Endothelial cell of umbilical vein (primary cell): ENCODE results near the gene ABCA3. TPM values are rescaled to one million over a fixed set of nuclear protein-coding genes. Genes with fewer than 3 reads are reported as not detected.

Experiments
- BruUV-seq: library from RNA; stranded (reverse); fragments of 400-500 nt; replicated peaks from 2 replicates; lab custom pipeline; 2021; lab: Mats Ljungman, UMichigan
- CTCF ChIA-PET: fragments of 300-600, 350-600 bp; sonication (Branson Sonifier 250); formaldehyde crosslinking; loops from one replicate; lab custom pipeline; 2021; ENCODE audit warnings: antibody characterized with exemption, inconsistent platforms; lab: Charles Lee
- POLR2A ChIA-PET: fragments of 300-600, 350-600 bp; sonication (Branson Sonifier 250); formaldehyde crosslinking; loops from one replicate; lab custom pipeline; 2021; ENCODE audit warnings: antibody characterized with exemption, inconsistent platforms; lab: Charles Lee
- DNase-seq: peaks from one replicate; pipeline ENCODE4 v3.0.0-alpha.2; 2011; ENCODE audit warnings: low read depth, low spot score
- FAIRE-seq: peaks from 2 replicates; lab custom pipeline; 2011; peaks lifted over from hg19 to GRCh38; lab: Jason Lieb, UNC
- H2AFZ ChIP-seq: 2 replicates; pipeline ENCODE4 v1.6.0; 2012; ENCODE audit warnings: low read depth, low read length, control low read depth, inconsistent platforms
- H3K27ac ChIP-seq: 2 replicates; pipeline ENCODE4 v1.5.1; 2011; ENCODE audit warnings: low read depth, mild to moderate bottlenecking, control low read depth, low read length, moderate library complexity; ENCODE audit not compliant: insufficient read depth
- H3K27me3 ChIP-seq, 2 experiments: 2 replicates each; pipeline versions ENCODE4 v1.6.0 to v1.6.1; 2011; ENCODE audit warnings: low read length in 2 of 2, mixed read lengths in 1 of 2; ENCODE audit not compliant: control insufficient read depth in 2 of 2, insufficient read depth in 2 of 2
- H3K36me3 ChIP-seq, 2 experiments: 2 replicates in 1 of 2; 3 replicates in 1 of 2; pipeline ENCODE4 v1.5.1; 2011; ENCODE audit warnings: low read length in 2 of 2, mild to moderate bottlenecking in 1 of 2, moderate library complexity in 1 of 2; ENCODE audit not compliant: control insufficient read depth in 2 of 2, insufficient read depth in 2 of 2; ENCODE audit errors: extremely low read depth in 1 of 2
- H3K4me1 ChIP-seq: 3 replicates; pipeline ENCODE4 v1.5.1; 2011; ENCODE audit warnings: mild to moderate bottlenecking, low read length; ENCODE audit not compliant: control insufficient read depth, insufficient read depth; ENCODE audit errors: extremely low read depth
- H3K4me2 ChIP-seq: 2 replicates; pipeline ENCODE4 v1.6.1; 2011; ENCODE audit warnings: low read length, control low read depth, mixed read lengths; ENCODE audit not compliant: insufficient read depth
- H3K4me3 ChIP-seq, 3 experiments: fragments of 200-600 bp in 1 of 3; sonication (generic), shearing (Covaris generic) in 1 of 3; replicated peaks in 1 of 3; 2 replicates each; pipeline ENCODE4 v1.5.1; 2011 to 2016; ENCODE audit warnings: control low read depth in 3 of 3, low read length in 3 of 3, mild to moderate bottlenecking in 2 of 3, inconsistent platforms in 1 of 3, low read depth in 1 of 3, moderate library complexity in 1 of 3; ENCODE audit not compliant: insufficient read depth in 1 of 3
- H3K79me2 ChIP-seq: 2 replicates; pipeline ENCODE4 v1.6.0; 2012; ENCODE audit warnings: low read length, inconsistent platforms; ENCODE audit not compliant: control insufficient read depth, insufficient read depth
- H3K9ac ChIP-seq: replicated peaks from 2 replicates; pipeline ENCODE3; 2011; ENCODE audit warnings: low read length, control low read depth; ENCODE audit not compliant: insufficient read depth; ENCODE audit errors: extremely low read depth
- H3K9me1 ChIP-seq: replicated peaks from 3 replicates; pipeline ENCODE4 v1.6.0; 2011; ENCODE audit warnings: mild to moderate bottlenecking, low read length; ENCODE audit not compliant: control insufficient read depth, insufficient read depth; ENCODE audit errors: extremely low read depth
- H3K9me3 ChIP-seq: replicated peaks from 2 replicates; pipeline ENCODE4 v1.5.1; 2012; ENCODE audit warnings: low read length, inconsistent platforms; ENCODE audit not compliant: control insufficient read depth, insufficient read depth
- H4K20me1 ChIP-seq: replicated peaks from 2 replicates; pipeline ENCODE3; 2011; ENCODE audit warnings: mild to moderate bottlenecking, low read length; ENCODE audit not compliant: control insufficient read depth, insufficient read depth; ENCODE audit errors: extremely low read depth
- EZH2 ChIP-seq: IDR thresholded peaks from 2 replicates; pipeline ENCODE4 v1.6.1; 2012; ENCODE audit warnings: borderline replicate concordance, low read depth, mild to moderate bottlenecking, moderate library complexity, low read length, inconsistent platforms; ENCODE audit not compliant: severe bottlenecking
- FOS ChIP-seq: IDR thresholded peaks from 2 replicates; pipeline ENCODE4 v1.6.1; 2011; ENCODE audit warnings: mild to moderate bottlenecking, low read length, moderate library complexity, borderline replicate concordance; ENCODE audit not compliant: insufficient read depth
- GATA2 ChIP-seq: IDR thresholded peaks from 2 replicates; pipeline ENCODE4 v1.7.0; 2011; ENCODE audit warnings: low read depth, mild to moderate bottlenecking, moderate library complexity, mixed read lengths, low read length; ENCODE audit not compliant: insufficient read length, insufficient read depth
- JUN ChIP-seq: IDR thresholded peaks from 2 replicates; pipeline ENCODE4 v1.6.1; 2011; ENCODE audit warnings: borderline replicate concordance, low read depth; ENCODE audit not compliant: insufficient read length, insufficient read depth
- MAX ChIP-seq: IDR thresholded peaks from 2 replicates; pipeline ENCODE4 v1.6.1; 2011; ENCODE audit not compliant: insufficient read depth, insufficient read length
- MYC ChIP-seq: IDR thresholded peaks from one replicate; pipeline ENCODE4 v1.6.1; 2011; ENCODE audit warnings: mild to moderate bottlenecking, low read depth, low read length
- POLR2A ChIP-seq: IDR thresholded peaks from 2 replicates; pipeline ENCODE4 v1.6.1; 2012; ENCODE audit warnings: low read depth, mild to moderate bottlenecking, control low read depth, low read length
- POLR2AphosphoS5 ChIP-seq: IDR thresholded peaks from 2 replicates; pipeline ENCODE4 v1.6.1; 2012; ENCODE audit warnings: low read depth, mild to moderate bottlenecking, control low read depth, low read length, moderate library complexity; ENCODE audit not compliant: insufficient read depth
- dilution Hi-C: fragments of 300-500 bp; cut with MboI; formaldehyde crosslinking; loops from one replicate; pipeline ENCODE4 v1.15.0; 2019; ENCODE audit warnings: low sequenced_read_pairs; ENCODE audit not compliant: extremely low pct_ligation_motif_present
- intact Hi-C: fragments of 100-400 bp; cut with micrococcal nuclease; formaldehyde crosslinking; loops from one replicate; pipeline ENCODE4 v1.10.0; 2022
- polyA plus RNA-seq, 4 experiments: library from polyadenylated mRNA; depleted of rRNA in 3 of 4; stranded (reverse) in 3 of 4; unstranded in 1 of 4; fragments of >200 nt; gene quantifications; 2 replicates each; pipeline versions ENCODE4 v1.2.1 to v1.2.3, GENCODE V29; 2011 to 2012; ENCODE audit warnings: missing spikeins in 1 of 4
- total RNA-seq: library from RNA; stranded (reverse); gene quantifications from 2 replicates; pipeline ENCODE4 v1.2.3, GENCODE V29; 2021
- TF ChIP-seq, protein P1 (sequence below), 2 donors: IDR thresholded peaks; 1 replicate in 1 of 2; 2 replicates in 1 of 2; pipeline ENCODE4 v1.5.1; 2011; ENCODE audit warnings: low read length in 2 of 2, mild to moderate bottlenecking in 2 of 2, moderate library complexity in 2 of 2, control low read depth in 1 of 2, inconsistent platforms in 1 of 2, low read depth in 1 of 2; ENCODE audit not compliant: insufficient read depth in 1 of 2; ENCODE audit errors: extremely low read depth in 1 of 2

ABCA3 gene
- total and polyA plus RNA-seq, 2 donors (not counting 3 experiments of a cell fraction or from before 2014, with no cell fraction given), result 13.5 to 36.0 TPM

GRCh38 chr16:2335286-2335895 lies 5.1 kb downstream of the ABCA3 start:
- H3K27me3 ChIP-seq, result no peaks in the 10 kb centered on the region
- peaks cover 14% of the 10 kb centered on the region for H3K4me1 ChIP-seq
- ChIA-PET CTCF (no interaction called here), POLR2A (no interaction called here)
- no peaks in the 10 kb centered on the region for H3K36me3 ChIP-seq
- intact Hi-C loops, result no loop called here
- no peak for FAIRE-seq
- H3K79me2 ChIP-seq, result peaks cover 10% of the 10 kb centered on the region
- no peaks in the 10 kb centered on the region for H3K9me3 ChIP-seq
- no peak overlapping the region for H3K27ac ChIP-seq
- DNase-seq, result no peak
- no peak overlapping the region for H3K4me3 ChIP-seq
- no peaks in the 10 kb centered on the region for H3K9me1 ChIP-seq
- no peaks in the 10 kb centered on the region for H4K20me1 ChIP-seq
- H3K4me2 ChIP-seq, result no peak overlapping the region
- no peak for TF ChIP-seq EZH2
- no peak for TF ChIP-seq GATA2
- TF ChIP-seq POLR2A, result no peak
- no peak for TF ChIP-seq MAX
- TF ChIP-seq FOS, result no peak
- TF ChIP-seq, protein P1, sequence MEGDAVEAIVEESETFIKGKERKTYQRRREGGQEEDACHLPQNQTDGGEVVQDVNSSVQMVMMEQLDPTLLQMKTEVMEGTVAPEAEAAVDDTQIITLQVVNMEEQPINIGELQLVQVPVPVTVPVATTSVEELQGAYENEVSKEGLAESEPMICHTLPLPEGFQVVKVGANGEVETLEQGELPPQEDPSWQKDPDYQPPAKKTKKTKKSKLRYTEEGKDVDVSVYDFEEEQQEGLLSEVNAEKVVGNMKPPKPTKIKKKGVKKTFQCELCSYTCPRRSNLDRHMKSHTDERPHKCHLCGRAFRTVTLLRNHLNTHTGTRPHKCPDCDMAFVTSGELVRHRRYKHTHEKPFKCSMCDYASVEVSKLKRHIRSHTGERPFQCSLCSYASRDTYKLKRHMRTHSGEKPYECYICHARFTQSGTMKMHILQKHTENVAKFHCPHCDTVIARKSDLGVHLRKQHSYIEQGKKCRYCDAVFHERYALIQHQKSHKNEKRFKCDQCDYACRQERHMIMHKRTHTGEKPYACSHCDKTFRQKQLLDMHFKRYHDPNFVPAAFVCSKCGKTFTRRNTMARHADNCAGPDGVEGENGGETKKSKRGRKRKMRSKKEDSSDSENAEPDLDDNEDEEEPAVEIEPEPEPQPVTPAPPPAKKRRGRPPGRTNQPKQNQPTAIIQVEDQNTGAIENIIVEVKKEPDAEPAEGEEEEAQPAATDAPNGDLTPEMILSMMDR (IDR thresholded peaks at IDR 0.05; ENCODE audit: extremely low read depth in 1 of 2, insufficient read depth in 1 of 2, low read depth in 1 of 2, low read length in 2 of 2), result no peak
- no peak for TF ChIP-seq JUN
- TF ChIP-seq MYC, result no peak
- TF ChIP-seq POLR2AphosphoS5, result no peak
- no peak overlapping the region for H2AFZ ChIP-seq
- no peak overlapping the region for H3K9ac ChIP-seq
- dilution Hi-C loops, result no loop called here
- BruUV-seq, result no TSS peak
